Small intestine (tissue), 7 donors: ENCODE measurements around the gene OGFOD1. TPM values are rescaled to one million over a fixed set of nuclear protein-coding genes. Genes with fewer than 3 reads are reported as not detected.

Experiments used
- DNase-seq, 2 donors: peaks; one replicate each; pipeline versions ENCODE4 v3.0.0 to v3.0.0-alpha.2; 2013
- FAIRE-seq: peaks from 2 replicates; lab custom pipeline; 2012; peaks lifted over from hg19 to GRCh38; lab: Jason Lieb, UNC
- H3K27ac ChIP-seq, 3 donors: one replicate each; pipeline ENCODE4 v1.5.1; 2013; ENCODE audit warnings: low read length in 2 of 3, mild to moderate bottlenecking in 2 of 3, control low read depth in 1 of 3, inconsistent platforms in 1 of 3, low read depth in 1 of 3, moderate library complexity in 1 of 3
- H3K27me3 ChIP-seq, 3 donors: one replicate each; pipeline ENCODE4 v1.6.1; 2013; ENCODE audit warnings: low read length in 3 of 3, inconsistent platforms in 1 of 3; ENCODE audit not compliant: control insufficient read depth in 3 of 3, insufficient read depth in 3 of 3
- H3K36me3 ChIP-seq, 3 donors: one replicate each; pipeline ENCODE4 v1.6.1; 2013; ENCODE audit warnings: low read length in 3 of 3, inconsistent platforms in 1 of 3, low read depth in 1 of 3, mild to moderate bottlenecking in 1 of 3, moderate library complexity in 1 of 3; ENCODE audit not compliant: control insufficient read depth in 3 of 3, insufficient read depth in 2 of 3
- H3K4me1 ChIP-seq, 3 donors: one replicate each; pipeline ENCODE4 v1.6.1; 2013; ENCODE audit warnings: low read length in 2 of 3, inconsistent platforms in 1 of 3, low read depth in 1 of 3, mild to moderate bottlenecking in 1 of 3, moderate library complexity in 1 of 3; ENCODE audit not compliant: control insufficient read depth in 3 of 3, insufficient read depth in 2 of 3
- H3K4me3 ChIP-seq, 3 donors: one replicate each; pipeline ENCODE4 v1.5.1; 2013; ENCODE audit warnings: low read length in 3 of 3, control low read depth in 1 of 3, inconsistent platforms in 1 of 3, low read depth in 1 of 3, mild to moderate bottlenecking in 1 of 3, moderate library complexity in 1 of 3
- H3K9me3 ChIP-seq, 2 donors: one replicate each; pipeline ENCODE4 v1.6.1; 2013; ENCODE audit warnings: low read depth in 1 of 2, low read length in 1 of 2; ENCODE audit not compliant: control insufficient read depth in 2 of 2, insufficient read depth in 1 of 2
- WGBS, 3 donors: extraction: QIAGEN DNeasy Blood & Tissue Kit; methylation state at CpG; one replicate each; pipeline ENCODE4 v1.1.7; 2013; 5-methylcytosine and 5-hydroxymethylcytosine counted together
- polyA plus RNA-seq, 4 donors: library from polyadenylated mRNA; stranded (reverse) in 3 of 4; unstranded in 1 of 4; fragments of 200-250 nt in 3 of 4; fragments of 120-200 nt in 1 of 4; gene quantifications; one replicate each; pipeline versions ENCODE4 v1.2.1 to v1.2.3, GENCODE V29; 2013
- donor health status: healthy with polysubstance abuse.
- donor health status: control.
- donor health status: control.
- donor health status: Bipolar disorder and iron deficiency.
- donor health status: healthy.

OGFOD1 gene
- polyA plus RNA-seq, 4 donors = 5.9 to 30.2 (median 12.0) TPM

GRCh38 chr16:56414366-56414765, 37.0 kb upstream of the OGFOD1 start:
- WGBS, 3 donors = 44 to 72% (median 56%) methylated on average over 5 of the region's 5 CpGs
- peak overlapping the region in 1 of 3 donors; percentile 13 for H3K27ac ChIP-seq
- H3K36me3 ChIP-seq = peaks cover 5 to 16% (median 8%) of the 10 kb centered on the region in 3 donors
- no peaks in the 10 kb centered on the region for H3K27me3 ChIP-seq
- DNase-seq = peak; percentile 35 to 39
- no peak overlapping the region for H3K4me3 ChIP-seq
- FAIRE-seq = no peak
- H3K4me1 ChIP-seq = peaks cover 2 to 22% (median 6%) of the 10 kb centered on the region in 3 donors
- no peaks in the 10 kb centered on the region for H3K9me3 ChIP-seq

- H3K4me3 ChIP-seq = no peak overlapping the region
- H3K27ac ChIP-seq = no peak overlapping the region
- H3K27me3 ChIP-seq = no peaks in the 10 kb centered on the region
- H3K36me3 ChIP-seq = peaks cover 5 to 11% (median 8%) of the 10 kb centered on the region in 3 donors
- WGBS, 3 donors = 77 to 92% (median 81%) methylated on average over 4 of the region's 4 CpGs
- no peaks in the 10 kb centered on the region for H3K9me3 ChIP-seq
- H3K4me1 ChIP-seq = peaks cover 2 to 25% (median 8%) of the 10 kb centered on the region in 3 donors
- FAIRE-seq (no peak), DNase-seq (no peak)
Measured at GRCh38 chr16:56415875-56416274, 35.5 kb upstream of the OGFOD1 start.

- FAIRE-seq (no peak), DNase-seq (no peak)
- Histone ChIP-seq H3K27me3 (no peaks in the 10 kb centered on the region), H3K9me3 (no peaks in the 10 kb centered on the region), H3K4me3 (no peak overlapping the region), H3K36me3 (peaks cover 4 to 8% (median 5%) of the 10 kb centered on the region in 3 donors), H3K27ac (no peak overlapping the region), H3K4me1 (peaks cover 5 to 29% (median 5%) of the 10 kb centered on the region in 3 donors)
- WGBS, 3 donors = 79 to 92% (median 85%) methylated on average over 4 of the region's 4 CpGs
Measured at GRCh38 chr16:56417138-56417537, 34.2 kb upstream of the OGFOD1 start.

GRCh38 chr16:56419740-56420548, 31.4 kb upstream of the OGFOD1 start:
- FAIRE-seq (no peak), DNase-seq (no peak)
- 81 to 85% (median 83%) methylated on average over 8 of the region's 8 CpGs for WGBS, 3 donors
- Histone ChIP-seq H3K36me3 (peaks cover 0 to 2% (median 0%) of the 10 kb centered on the region in 3 donors), H3K9me3 (no peaks in the 10 kb centered on the region), H3K4me1 (peaks cover 8 to 33% (median 14%) of the 10 kb centered on the region in 3 donors), H3K27me3 (no peaks in the 10 kb centered on the region), H3K4me3 (no peak overlapping the region), H3K27ac (peak overlapping the region in 1 of 3 donors; percentile 17)

- H3K4me3 ChIP-seq = no peak overlapping the region
- no peak for FAIRE-seq
Measured at GRCh38 chr16:56420613-56421012, 30.7 kb upstream of the OGFOD1 start.

GRCh38 chr16:56421313-56421712, 30.0 kb upstream of the OGFOD1 start:
- H3K27ac ChIP-seq = no peak overlapping the region
- DNase-seq = no peak
- H3K27me3 ChIP-seq = no peaks in the 10 kb centered on the region
- FAIRE-seq = no peak
- no peak overlapping the region for H3K4me3 ChIP-seq
- WGBS, 3 donors = 79 to 93% (median 86%) methylated on average over 2 of the region's 2 CpGs
- peaks cover 0 to 2% (median 0%) of the 10 kb centered on the region in 3 donors for H3K36me3 ChIP-seq
- peaks cover 8 to 25% (median 14%) of the 10 kb centered on the region in 3 donors for H3K4me1 ChIP-seq
- no peaks in the 10 kb centered on the region for H3K9me3 ChIP-seq

More at GRCh38 chr16:56420613-56421012, 30.7 kb upstream of the OGFOD1 start:
- Histone ChIP-seq H3K27ac (no peak overlapping the region), H3K36me3 (peaks cover 0 to 2% (median 0%) of the 10 kb centered on the region in 3 donors), H3K4me1 (peaks cover 8 to 31% (median 14%) of the 10 kb centered on the region in 3 donors), H3K9me3 (no peaks in the 10 kb centered on the region), H3K27me3 (no peaks in the 10 kb centered on the region)
- DNase-seq = no peak

GRCh38 chr16:56421976-56422669, 29.2 kb upstream of the OGFOD1 start:
- Histone ChIP-seq H3K27ac (no peak overlapping the region), H3K4me3 (no peak overlapping the region)
- no peak for FAIRE-seq

GRCh38 chr16:56422896-56423441, 28.4 kb upstream of the OGFOD1 start:
- H3K4me1 ChIP-seq = peaks cover 8 to 22% (median 14%) of the 10 kb centered on the region in 3 donors
- H3K4me3 ChIP-seq = peak overlapping the region in 1 of 3 donors; percentile 14
- H3K27me3 ChIP-seq = no peaks in the 10 kb centered on the region
- FAIRE-seq (no peak), DNase-seq (no peak)
- H3K36me3 ChIP-seq = peaks cover 0 to 2% (median 0%) of the 10 kb centered on the region in 3 donors
- H3K9me3 ChIP-seq = no peaks in the 10 kb centered on the region
- WGBS, 3 donors = 71 to 73% (median 71%) methylated on average over 4 of the region's 4 CpGs
- peak overlapping the region in 1 of 3 donors; percentile 74 for H3K27ac ChIP-seq

More at GRCh38 chr16:56421976-56422669, 29.2 kb upstream of the OGFOD1 start:
- 86 to 87% (median 87%) methylated on average over 5 of the region's 5 CpGs for WGBS, 3 donors
- Histone ChIP-seq H3K4me1 (peaks cover 8 to 22% (median 14%) of the 10 kb centered on the region in 3 donors), H3K27me3 (no peaks in the 10 kb centered on the region), H3K9me3 (no peaks in the 10 kb centered on the region), H3K36me3 (peaks cover 0 to 2% (median 0%) of the 10 kb centered on the region in 3 donors)
- DNase-seq = no peak
